ES-I3 (cell line): ENCODE measurements around the gene MGRN1.

Experiments
- H3K36me3 ChIP-seq: 2 replicates; pipeline ENCODE4 v1.6.1; 2013; ENCODE audit warnings: mild to moderate bottlenecking, low read length, control low read depth, moderate library complexity; ENCODE audit not compliant: insufficient read depth
- H3K4me1 ChIP-seq: 2 replicates; pipeline ENCODE4 v1.6.1; 2013; ENCODE audit warnings: mild to moderate bottlenecking, control low read depth, low read length; ENCODE audit not compliant: insufficient read depth
- H3K9ac ChIP-seq: 2 replicates; pipeline ENCODE4 v1.6.1; 2013; ENCODE audit warnings: low read depth, mild to moderate bottlenecking, low read length, moderate library complexity
- H3K9me3 ChIP-seq: 2 replicates; pipeline ENCODE4 v1.6.1; 2013; ENCODE audit warnings: mild to moderate bottlenecking, low read length, moderate library complexity; ENCODE audit not compliant: control insufficient read depth, insufficient read depth

MGRN1 gene

DNA sequence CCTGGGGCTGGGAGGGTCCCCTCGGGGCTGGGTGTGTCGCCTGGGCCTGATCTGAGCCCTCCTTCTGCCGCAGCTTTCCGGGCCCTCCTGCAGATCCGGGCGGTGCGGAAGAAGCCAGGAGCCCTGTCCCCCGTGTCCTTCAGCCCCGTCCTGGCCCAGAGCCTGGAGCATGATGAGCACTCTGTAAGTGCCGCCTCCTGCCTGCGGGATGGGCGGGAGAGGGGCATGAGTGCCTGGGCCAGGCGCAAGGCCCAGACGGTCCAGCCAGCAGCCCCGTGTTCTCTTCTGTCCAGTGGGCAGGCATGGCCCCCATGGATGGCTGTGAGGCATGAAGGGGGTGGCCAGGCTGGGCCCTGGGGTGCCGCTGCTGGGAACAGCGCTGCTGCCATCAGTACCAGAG, 52.8 kb downstream of the MGRN1 start:
- no peaks in the 10 kb centered on the region for H3K9me3 ChIP-seq
- peaks cover 2% of the 10 kb centered on the region for H3K36me3 ChIP-seq
- H3K9ac ChIP-seq = no peak overlapping the region
- no peaks in the 10 kb centered on the region; the same call in 1 of the 2 replicates for H3K4me1 ChIP-seq

DNA sequence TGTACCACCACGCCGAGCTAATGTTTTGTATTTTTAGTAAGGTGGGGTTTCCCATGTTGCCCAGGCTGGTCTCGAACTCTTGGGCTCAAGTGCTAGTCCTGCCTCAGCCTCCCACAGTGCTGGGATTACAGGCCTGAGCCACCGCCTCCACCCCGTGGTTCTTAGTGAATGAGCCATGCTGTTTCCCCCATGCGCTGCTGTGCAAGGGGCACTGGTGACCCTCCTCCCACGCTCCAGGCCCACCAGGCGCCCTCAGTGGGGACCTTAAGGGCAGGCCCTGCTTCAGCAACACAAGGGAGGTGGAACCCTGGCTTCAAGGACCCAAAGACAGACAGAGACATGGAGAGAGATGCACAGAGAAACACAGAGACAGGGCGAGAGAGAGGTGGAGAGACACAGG, 53.4 kb downstream of the MGRN1 start:
- Histone ChIP-seq H3K9ac (no peak overlapping the region), H3K4me1 (no peaks in the 10 kb centered on the region; the same call in 1 of the 2 replicates), H3K36me3 (no peaks in the 10 kb centered on the region; the same call in 1 of the 2 replicates), H3K9me3 (no peaks in the 10 kb centered on the region)

DNA sequence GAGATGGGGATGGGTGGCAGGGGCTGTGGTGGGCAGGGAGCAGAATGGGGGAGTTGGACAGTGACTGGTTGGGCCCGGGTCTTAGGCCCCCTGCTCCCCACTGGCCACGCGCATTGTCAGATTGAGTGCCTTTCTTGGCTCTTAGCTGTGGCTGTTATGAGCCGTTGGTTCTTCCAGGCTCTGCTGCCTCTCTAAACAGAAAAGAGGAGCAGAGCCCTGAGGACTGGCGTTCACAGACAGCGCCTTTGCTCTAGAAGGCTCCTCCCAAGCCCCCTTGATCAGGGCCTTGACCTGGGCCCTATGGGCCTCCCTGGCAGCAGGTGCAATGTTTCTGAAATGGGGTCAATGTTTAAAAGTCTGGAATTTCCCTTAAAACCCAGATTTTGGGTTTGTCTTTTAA, 54.0 kb downstream of the MGRN1 start:
- no peaks in the 10 kb centered on the region; the same call in 1 of the 2 replicates for H3K4me1 ChIP-seq
- H3K36me3 ChIP-seq = no peaks in the 10 kb centered on the region; the same call in 1 of the 2 replicates
- H3K9ac ChIP-seq = no peak overlapping the region
- no peaks in the 10 kb centered on the region for H3K9me3 ChIP-seq

DNA sequence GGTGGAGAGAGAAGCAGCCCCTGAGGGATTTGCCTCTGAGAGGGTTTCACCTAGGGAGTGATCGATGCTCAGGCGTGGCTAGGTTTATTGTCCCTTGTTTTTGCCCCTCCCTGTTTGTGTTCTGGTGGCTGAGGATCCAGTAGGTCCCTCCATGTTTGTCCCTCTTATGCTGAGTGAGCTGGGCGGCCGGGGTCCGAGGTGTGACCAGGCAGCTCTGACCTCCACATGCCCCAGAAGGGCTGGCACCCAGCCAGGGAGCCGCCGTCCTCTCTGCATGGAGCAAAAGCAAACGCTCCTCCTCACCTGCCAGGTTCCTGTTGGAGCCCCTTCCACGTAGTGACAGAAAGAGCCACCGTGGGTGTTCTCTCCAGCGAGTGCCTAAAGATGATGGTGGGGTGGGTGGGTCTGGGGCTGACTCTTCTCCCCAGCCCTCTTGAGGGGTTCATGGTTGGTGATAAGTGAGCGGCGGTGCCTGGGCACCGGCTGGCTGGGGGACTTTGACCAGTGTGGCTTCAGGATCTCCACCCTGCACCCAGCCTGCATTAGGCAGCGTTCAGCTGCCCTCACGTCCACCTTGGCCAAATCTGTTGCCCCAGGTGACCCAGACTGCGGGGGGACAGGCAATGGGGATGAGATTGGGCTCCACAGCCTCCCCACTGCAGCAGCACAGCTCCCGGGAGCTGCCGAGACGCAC, 54.7 kb downstream of the MGRN1 start:
- H3K36me3 ChIP-seq = no peaks in the 10 kb centered on the region; the same call in 1 of the 2 replicates
- no peaks in the 10 kb centered on the region for H3K9me3 ChIP-seq
- H3K4me1 ChIP-seq = no peaks in the 10 kb centered on the region; the same call in 1 of the 2 replicates
- no peak overlapping the region for H3K9ac ChIP-seq

DNA sequence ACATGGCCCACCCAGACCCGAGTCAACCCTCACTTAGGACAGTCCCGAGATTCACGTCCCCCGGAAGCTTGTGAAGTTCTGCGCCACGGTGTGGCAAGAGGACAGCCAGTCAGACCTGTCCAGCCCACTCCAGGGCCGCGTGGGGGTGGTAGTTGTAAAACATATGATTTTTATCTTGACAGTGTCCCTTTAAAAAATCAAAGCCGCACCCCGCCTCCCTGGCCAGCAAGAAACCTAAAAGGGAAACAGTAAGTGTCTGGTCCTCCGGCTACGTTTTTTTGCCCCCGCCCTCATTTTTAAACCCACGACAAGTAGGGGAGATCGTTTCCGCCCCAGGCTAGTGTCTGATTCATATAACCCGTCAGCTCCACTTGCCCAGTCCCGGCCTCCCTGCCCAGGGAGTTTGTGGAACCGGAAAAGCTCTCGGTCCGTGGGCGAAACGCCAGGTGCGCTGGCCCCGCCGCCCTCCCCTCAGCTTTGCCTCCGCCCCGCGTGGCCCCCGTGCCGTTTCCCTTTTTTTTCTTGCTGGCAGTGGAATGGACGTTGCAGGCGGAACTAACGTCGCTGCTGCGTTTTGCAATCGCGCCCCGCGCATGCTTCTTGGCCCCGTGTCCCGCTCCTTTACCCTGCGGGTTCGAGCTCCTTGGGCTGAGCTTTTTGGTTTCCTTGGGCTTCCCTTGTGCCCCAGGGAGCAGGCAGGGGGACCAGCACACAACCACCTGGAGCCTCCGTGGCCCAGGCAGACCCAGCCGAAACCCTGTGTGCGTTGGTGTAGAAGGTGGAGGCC, 55.4 kb downstream of the MGRN1 start:
- no peaks in the 10 kb centered on the region; the same call in 1 of the 2 replicates for H3K4me1 ChIP-seq
- H3K36me3 ChIP-seq = peaks cover 3% of the 10 kb centered on the region; the same call in 1 of the 2 replicates
- no peaks in the 10 kb centered on the region for H3K9me3 ChIP-seq
- no peak overlapping the region for H3K9ac ChIP-seq

DNA sequence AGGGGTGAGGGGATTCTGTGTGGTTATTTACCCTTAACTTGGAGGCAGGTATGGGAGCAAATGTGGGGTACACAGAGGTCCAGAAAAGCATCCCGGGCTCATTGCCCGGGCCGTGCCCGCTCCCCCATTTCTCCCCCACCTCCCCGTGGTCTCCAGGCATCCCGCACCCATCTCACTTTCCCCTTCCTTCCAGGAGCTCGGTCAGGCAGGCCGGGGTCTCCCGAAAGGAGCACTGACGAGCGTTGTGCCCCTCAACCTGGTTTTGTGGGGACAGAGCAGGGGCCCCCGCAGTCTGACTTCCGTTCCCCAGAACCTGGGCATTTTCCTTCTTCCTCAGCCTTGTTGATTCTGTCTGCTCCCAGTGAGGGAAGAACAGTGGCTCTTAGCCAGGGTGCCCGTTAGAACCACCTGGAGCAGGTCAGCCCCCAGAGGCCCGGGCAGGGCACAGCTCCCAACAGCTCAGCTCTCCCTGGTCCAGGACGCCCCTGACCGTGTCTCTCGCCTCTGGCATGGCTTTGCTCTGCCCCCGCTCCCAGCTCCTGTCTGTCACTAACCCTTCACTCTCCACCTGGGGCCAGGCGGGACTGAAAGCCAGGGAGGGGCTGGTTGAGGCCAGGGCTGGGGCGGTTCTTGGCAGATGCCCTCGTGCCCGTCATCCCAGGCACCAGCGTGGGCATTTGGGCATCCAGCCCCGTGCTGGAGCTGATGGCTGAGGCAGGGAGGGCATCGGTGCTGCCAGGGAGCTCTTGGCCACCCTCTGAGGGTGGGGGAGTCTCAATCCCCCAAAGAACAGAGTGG, 56.2 kb downstream of the MGRN1 start:
- Histone ChIP-seq H3K9me3 (no peaks in the 10 kb centered on the region), H3K4me1 (no peaks in the 10 kb centered on the region; the same call in 1 of the 2 replicates), H3K36me3 (peaks cover 8% of the 10 kb centered on the region; the same call in 1 of the 2 replicates), H3K9ac (no peak overlapping the region)

DNA sequence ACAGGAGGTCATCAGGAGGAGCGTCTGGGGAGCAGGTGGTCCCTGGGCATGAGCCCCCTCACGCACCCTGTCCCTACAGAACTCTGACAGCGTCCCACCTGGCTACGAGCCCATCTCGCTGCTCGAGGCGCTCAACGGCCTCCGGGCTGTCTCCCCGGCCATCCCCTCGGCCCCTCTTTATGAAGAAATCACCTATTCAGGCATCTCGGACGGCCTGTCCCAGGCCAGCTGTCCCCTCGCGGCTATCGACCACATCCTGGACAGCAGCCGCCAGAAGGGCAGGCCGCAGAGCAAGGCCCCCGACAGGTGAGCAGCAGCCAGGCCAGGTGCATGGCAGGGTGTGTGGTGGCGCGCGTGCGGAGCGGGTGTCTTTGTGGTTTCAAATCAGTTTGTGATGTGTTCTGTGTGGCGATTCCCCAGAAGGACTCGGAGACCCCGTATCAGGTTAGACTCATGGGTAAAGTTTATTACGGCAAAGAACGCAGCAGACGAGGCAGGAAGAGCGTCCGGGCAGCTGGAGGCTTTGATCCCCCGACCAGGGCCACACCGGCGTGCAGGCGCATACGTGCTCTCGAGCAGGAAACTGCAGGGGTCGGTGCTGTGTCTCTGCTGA, 57.0 kb downstream of the MGRN1 start:
- H3K36me3 ChIP-seq = peaks cover 8% of the 10 kb centered on the region; the same call in 1 of the 2 replicates
- no peaks in the 10 kb centered on the region; the same call in 1 of the 2 replicates for H3K4me1 ChIP-seq

DNA sequence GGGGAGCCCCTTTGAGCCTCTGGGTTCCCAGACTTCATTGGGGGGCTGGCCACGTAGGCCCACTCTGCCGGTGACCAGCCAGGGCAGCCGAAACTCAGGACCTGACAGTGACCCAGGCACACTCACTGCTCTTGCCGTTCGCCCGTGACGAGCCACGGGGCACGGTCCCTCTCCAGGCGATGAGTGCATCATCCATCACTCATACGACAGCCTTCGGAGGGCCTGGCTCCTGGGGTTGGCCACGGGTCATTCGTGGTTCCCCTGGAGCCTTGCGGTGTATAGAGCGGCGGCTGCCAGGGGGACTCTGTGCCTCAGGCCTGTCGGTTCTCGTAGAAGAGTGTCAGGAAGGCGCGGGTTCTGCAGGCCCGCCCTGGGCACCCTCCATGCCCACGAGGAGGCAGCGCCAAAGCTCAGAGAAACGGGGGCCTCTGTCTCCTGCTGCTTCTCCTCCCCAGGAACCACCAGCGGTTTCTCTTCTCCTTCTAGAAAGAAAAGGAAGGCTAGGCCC, 57.5 kb downstream of the MGRN1 start:
- no peak overlapping the region for H3K9ac ChIP-seq
- H3K9me3 ChIP-seq = no peaks in the 10 kb centered on the region
- H3K4me1 ChIP-seq = no peaks in the 10 kb centered on the region; the same call in 1 of the 2 replicates
- H3K36me3 ChIP-seq = peaks cover 8% of the 10 kb centered on the region; the same call in 1 of the 2 replicates

More for the DNA sequence above, 57.0 kb downstream of the MGRN1 start:
- no peaks in the 10 kb centered on the region for H3K9me3 ChIP-seq
- no peak overlapping the region for H3K9ac ChIP-seq

DNA sequence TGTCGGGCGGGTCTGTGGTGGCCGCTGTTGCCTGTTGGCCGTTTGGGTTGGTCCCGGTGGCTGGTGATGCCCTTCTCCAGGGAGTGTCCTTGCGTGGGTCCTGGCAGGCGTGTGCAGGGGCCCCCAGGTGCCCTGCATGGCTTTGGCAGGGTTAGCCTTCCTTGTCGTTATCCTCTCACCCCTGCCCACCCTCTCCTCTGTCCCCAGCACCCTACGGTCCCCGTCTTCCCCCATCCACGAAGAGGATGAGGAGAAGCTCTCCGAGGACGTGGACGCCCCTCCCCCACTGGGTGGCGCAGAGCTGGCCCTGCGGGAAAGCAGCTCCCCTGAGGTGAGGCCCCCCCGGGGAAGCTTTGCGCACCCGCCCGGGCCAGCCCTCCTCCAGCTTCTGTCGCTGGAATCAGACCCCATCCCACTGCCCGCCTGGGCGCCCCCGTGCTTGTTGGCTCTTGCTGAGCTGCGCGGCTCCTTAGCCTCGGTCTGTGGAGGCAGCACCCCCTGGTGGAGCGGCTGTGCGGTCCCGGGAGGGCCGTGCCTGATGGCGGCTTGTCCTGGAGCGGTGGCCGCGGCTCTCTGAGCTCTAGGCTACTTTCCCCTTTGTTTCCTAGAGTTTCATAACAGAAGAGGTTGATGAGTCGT, 58.1 kb downstream of the MGRN1 start:
- H3K9ac ChIP-seq = no peak overlapping the region
- no peaks in the 10 kb centered on the region; the same call in 1 of the 2 replicates for H3K4me1 ChIP-seq
- H3K36me3 ChIP-seq = peaks cover 8% of the 10 kb centered on the region; the same call in 1 of the 2 replicates
- no peaks in the 10 kb centered on the region for H3K9me3 ChIP-seq

DNA sequence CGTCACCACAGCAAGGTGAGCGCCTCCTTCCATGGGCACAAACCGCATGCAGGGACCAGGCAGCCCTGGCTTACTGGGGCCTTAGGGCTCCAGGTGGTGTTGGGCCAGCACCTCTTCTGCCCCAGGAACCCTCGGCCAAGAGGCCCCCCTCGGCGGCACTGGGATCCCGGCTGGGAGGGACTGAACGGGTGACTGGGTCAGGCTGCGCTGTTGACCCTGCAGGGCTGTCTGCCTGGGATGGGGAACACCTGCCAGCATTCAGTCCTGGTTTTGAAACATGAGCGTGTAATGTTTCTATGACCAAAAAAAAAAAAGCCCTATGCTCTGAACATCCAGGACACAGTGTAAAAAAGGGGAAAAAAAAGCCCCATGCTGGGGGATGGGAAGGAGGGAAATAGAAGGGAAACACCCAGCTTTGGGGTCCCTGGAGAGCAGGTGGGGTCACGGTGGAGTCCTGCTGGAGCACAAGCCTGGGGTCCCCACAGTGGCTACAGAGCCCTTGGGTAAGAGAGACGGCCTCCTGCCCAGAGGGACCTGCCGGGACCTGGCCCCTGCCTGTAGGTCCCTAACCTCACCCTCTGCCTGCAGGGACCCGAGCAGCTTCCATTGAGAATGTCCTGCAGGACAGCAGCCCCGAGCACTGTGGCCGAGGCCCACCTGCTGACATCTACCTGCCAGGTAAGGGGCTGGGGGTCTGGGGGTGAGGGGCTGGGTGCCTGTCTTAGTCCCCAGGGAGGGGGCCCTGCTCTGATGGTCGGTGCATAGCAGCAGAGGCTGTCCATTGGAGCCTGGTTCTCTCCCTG, 58.8 kb downstream of the MGRN1 start:
- Histone ChIP-seq H3K36me3 (peaks cover 8% of the 10 kb centered on the region; the same call in 1 of the 2 replicates), H3K4me1 (no peaks in the 10 kb centered on the region; the same call in 1 of the 2 replicates), H3K9ac (no peak overlapping the region), H3K9me3 (no peaks in the 10 kb centered on the region)

DNA sequence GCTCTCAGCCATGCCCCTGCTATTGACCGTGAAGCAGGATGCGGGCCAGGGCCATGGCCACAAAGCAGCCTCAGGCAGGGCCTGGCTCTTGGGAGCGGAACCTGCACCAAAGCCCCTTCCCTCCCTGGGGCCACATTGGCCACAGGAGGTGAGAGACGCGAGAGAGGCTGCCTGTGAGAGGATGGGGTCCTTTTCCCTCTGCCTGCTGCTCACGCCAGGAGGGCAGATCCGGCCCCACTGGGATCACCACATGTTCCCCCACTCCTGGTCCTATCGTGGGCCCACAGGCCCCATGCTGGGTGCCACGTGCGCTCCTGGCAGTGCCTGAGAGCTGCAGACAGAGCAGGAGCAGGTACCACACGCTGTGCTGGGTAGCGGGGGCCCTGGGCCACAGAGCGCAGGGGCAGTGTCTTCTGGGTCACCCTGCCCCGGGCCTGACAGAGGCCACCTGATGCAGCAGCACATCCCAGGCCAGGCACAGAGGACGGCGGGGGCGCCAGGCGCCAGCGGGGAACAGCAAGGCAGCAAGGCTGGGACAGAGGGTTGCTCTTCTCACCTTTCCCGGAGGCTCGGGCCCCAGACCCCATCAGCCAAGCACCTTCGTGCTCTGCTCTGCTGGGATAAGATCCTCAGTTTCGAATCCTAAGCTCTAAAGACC, 59.6 kb downstream of the MGRN1 start:
- peaks cover 8% of the 10 kb centered on the region; the same call in 1 of the 2 replicates for H3K36me3 ChIP-seq
- H3K4me1 ChIP-seq = no peaks in the 10 kb centered on the region; the same call in 1 of the 2 replicates
- H3K9ac ChIP-seq = no peak overlapping the region
- H3K9me3 ChIP-seq = no peaks in the 10 kb centered on the region

DNA sequence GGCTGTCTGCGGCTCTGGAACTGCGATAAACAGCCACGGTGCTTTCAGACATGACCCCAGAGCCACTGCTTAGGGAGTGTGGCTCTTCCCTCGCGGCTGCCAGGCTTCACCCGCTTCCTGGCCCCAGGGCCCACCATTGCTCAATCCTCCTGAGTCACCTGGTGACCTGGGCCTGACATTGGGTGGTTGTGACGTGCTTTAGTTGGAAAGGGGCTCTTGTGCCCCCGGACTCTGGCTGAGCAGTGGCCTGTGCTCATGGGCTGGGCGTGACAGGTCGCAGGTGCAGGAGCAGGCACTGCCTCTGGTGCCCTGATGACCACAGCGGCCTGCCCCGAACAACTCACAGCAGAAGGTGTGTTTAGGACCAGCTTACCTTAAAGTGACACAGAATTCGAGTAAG, 60.1 kb downstream of the MGRN1 start:
- H3K9ac ChIP-seq = no peak overlapping the region
- H3K9me3 ChIP-seq = no peaks in the 10 kb centered on the region
- H3K36me3 ChIP-seq = peaks cover 8% of the 10 kb centered on the region; the same call in 1 of the 2 replicates
- no peaks in the 10 kb centered on the region; the same call in 1 of the 2 replicates for H3K4me1 ChIP-seq
